Upper lobe of right lung (tissue), 1 donor: ENCODE results near the gene PRKG1. TPM values are rescaled to one million over a fixed set of nuclear protein-coding genes. Genes with fewer than 3 reads are reported as not detected.

Source experiments
- ATAC-seq: fragments of 200-7000 bp; cut with Tn5 transposase; one replicate; pipeline ENCODE4 v1.9.1; 2020; ENCODE audit warnings: mild to moderate bottlenecking, moderate library complexity
- DNase-seq: peaks from one replicate; pipeline ENCODE4 v3.0.0-alpha.2; 2020
- H3K27ac ChIP-seq: fragments of 200-600 bp; one replicate; pipeline ENCODE4 v1.8.0; 2022
- H3K27me3 ChIP-seq: fragments of 200-600 bp; one replicate; pipeline ENCODE4 v1.8.0; 2022; ENCODE audit warnings: mild to moderate bottlenecking
- H3K36me3 ChIP-seq: fragments of 200-600 bp; one replicate; pipeline ENCODE4 v1.8.0; 2022
- H3K4me1 ChIP-seq: fragments of 200-600 bp; one replicate; pipeline ENCODE4 v1.8.0; 2022
- H3K4me3 ChIP-seq: fragments of 200-600 bp; one replicate; pipeline ENCODE4 v1.8.0; 2022; ENCODE audit warnings: mild to moderate bottlenecking
- H3K9me3 ChIP-seq: fragments of 200-600 bp; one replicate; pipeline ENCODE4 v1.8.0; 2022
- intact Hi-C: fragments of 100-400 bp; cut with DNase I; formaldehyde crosslinking; loops from one replicate; pipeline ENCODE4 v1.11.0; 2022
- total RNA-seq: library from RNA; stranded (reverse); fragmentation: NEBNext Ultra II Directional; extraction: Animal tissue kit (Norgen Biotek cat#: 25700); gene quantifications from one replicate; pipeline ENCODE4 v1.2.1, GENCODE V29; 2021
- TF ChIP-seq, protein P1 (sequence below): fragments of 200-600 bp; IDR thresholded peaks from one replicate; pipeline ENCODE4 v1.8.0; 2022; ENCODE audit warnings: antibody characterized with exemption
- donor health status: DM: no; HTN: yes; CAD: no; lungs with severe emphysema.

The PRKG1 gene
- total RNA-seq, 1 donor from 2014 or later: 30.0 TPM

GRCh38 chr10:51788273-51788672, 714.0 kb downstream of the PRKG1 start:
- TF ChIP-seq, protein P1, sequence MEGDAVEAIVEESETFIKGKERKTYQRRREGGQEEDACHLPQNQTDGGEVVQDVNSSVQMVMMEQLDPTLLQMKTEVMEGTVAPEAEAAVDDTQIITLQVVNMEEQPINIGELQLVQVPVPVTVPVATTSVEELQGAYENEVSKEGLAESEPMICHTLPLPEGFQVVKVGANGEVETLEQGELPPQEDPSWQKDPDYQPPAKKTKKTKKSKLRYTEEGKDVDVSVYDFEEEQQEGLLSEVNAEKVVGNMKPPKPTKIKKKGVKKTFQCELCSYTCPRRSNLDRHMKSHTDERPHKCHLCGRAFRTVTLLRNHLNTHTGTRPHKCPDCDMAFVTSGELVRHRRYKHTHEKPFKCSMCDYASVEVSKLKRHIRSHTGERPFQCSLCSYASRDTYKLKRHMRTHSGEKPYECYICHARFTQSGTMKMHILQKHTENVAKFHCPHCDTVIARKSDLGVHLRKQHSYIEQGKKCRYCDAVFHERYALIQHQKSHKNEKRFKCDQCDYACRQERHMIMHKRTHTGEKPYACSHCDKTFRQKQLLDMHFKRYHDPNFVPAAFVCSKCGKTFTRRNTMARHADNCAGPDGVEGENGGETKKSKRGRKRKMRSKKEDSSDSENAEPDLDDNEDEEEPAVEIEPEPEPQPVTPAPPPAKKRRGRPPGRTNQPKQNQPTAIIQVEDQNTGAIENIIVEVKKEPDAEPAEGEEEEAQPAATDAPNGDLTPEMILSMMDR: no peak
- intact Hi-C loops: no loop called here

DNA sequence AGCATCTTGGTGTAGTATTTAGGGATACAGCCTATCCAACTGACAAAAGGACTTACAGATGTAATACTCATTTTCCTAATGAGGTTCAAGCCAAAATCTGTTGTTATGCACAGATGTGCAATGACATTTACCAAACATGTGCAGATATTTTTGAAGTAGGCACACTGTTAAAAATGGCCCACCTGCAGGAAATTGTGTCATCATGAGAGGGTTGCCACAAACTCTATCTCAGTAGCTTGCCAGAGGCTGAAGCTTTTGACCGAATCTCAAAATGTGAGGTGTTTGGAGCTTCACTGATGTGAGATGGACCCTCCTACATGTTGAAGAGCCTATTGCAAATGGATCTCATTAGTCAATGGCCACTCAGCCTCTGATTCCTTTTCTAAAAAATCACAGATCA, 714.8 kb downstream of the PRKG1 start:
- DNase-seq (no peak), ATAC-seq (no peak)
- intact Hi-C loops: no loop called here
- H3K27me3 ChIP-seq: no peaks in the 10 kb centered on the region
- no peaks in the 10 kb centered on the region for H3K4me1 ChIP-seq
- no peak overlapping the region for H3K27ac ChIP-seq
- H3K36me3 ChIP-seq: no peaks in the 10 kb centered on the region
- H3K9me3 ChIP-seq: no peaks in the 10 kb centered on the region
- TF ChIP-seq, protein P1: no peak
- no peak overlapping the region for H3K4me3 ChIP-seq

More at GRCh38 chr10:51788273-51788672, 714.0 kb downstream of the PRKG1 start:
- no peak for DNase-seq
- no peak overlapping the region for H3K27ac ChIP-seq
- ATAC-seq: no peak
- no peaks in the 10 kb centered on the region for H3K9me3 ChIP-seq
- no peaks in the 10 kb centered on the region for H3K36me3 ChIP-seq
- H3K27me3 ChIP-seq: no peaks in the 10 kb centered on the region
- no peaks in the 10 kb centered on the region for H3K4me1 ChIP-seq
- H3K4me3 ChIP-seq: no peak overlapping the region

GRCh38 chr10:51789903-51790302, 715.6 kb downstream of the PRKG1 start:
- Histone ChIP-seq H3K4me1 (no peaks in the 10 kb centered on the region), H3K36me3 (no peaks in the 10 kb centered on the region), H3K27ac (no peak overlapping the region), H3K27me3 (no peaks in the 10 kb centered on the region), H3K4me3 (no peak overlapping the region), H3K9me3 (no peaks in the 10 kb centered on the region)
- ATAC-seq: no peak
- no peak for DNase-seq
- TF ChIP-seq, protein P1: no peak
- intact Hi-C loops: no loop called here

DNA sequence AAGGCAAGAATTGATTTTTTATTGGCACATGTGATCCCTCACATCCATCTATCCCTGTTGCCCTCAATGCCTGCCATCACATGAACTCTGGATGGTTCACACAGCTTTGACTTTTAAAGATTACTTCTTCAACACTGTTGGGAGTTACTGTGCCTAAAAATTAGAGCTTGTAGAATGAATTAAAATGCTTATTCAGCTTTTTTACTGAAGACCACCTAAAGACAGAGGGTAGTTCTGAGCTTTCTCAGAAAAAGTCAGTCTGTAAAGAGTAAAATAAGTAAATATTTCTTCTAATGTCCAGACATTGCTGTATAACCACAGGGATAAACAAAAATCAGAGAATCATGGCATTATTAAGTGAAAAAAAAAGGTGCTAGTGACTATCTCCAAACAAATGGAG, 718.4 kb downstream of the PRKG1 start:
- intact Hi-C loops: no loop called here
- no peaks in the 10 kb centered on the region for H3K36me3 ChIP-seq
- no peak overlapping the region for H3K27ac ChIP-seq
- no peak for DNase-seq
- no peak for ATAC-seq
- TF ChIP-seq, protein P1: no peak
- H3K4me1 ChIP-seq: no peaks in the 10 kb centered on the region
- no peak overlapping the region for H3K4me3 ChIP-seq
- no peaks in the 10 kb centered on the region for H3K27me3 ChIP-seq
- H3K9me3 ChIP-seq: no peaks in the 10 kb centered on the region

GRCh38 chr10:51800121-51800520, 725.8 kb downstream of the PRKG1 start:
- Histone ChIP-seq H3K27ac (no peak overlapping the region), H3K4me3 (no peak overlapping the region), H3K4me1 (no peaks in the 10 kb centered on the region), H3K36me3 (no peaks in the 10 kb centered on the region), H3K9me3 (no peaks in the 10 kb centered on the region), H3K27me3 (no peaks in the 10 kb centered on the region)
- no peak for ATAC-seq
- TF ChIP-seq, protein P1: no peak
- intact Hi-C loops: no loop called here
- no peak for DNase-seq

GRCh38 chr10:51800725-51801424, 726.6 kb downstream of the PRKG1 start:
- H3K27ac ChIP-seq: no peak overlapping the region
- no peaks in the 10 kb centered on the region for H3K27me3 ChIP-seq
- no peaks in the 10 kb centered on the region for H3K9me3 ChIP-seq
- TF ChIP-seq, protein P1: no peak
- no peak for DNase-seq
- H3K36me3 ChIP-seq: no peaks in the 10 kb centered on the region
- no peak overlapping the region for H3K4me3 ChIP-seq
- intact Hi-C loops: no loop called here
- H3K4me1 ChIP-seq: no peaks in the 10 kb centered on the region
- no peak for ATAC-seq
